Measurements from ENCODE around the gene PPIL4. TPM values are rescaled to one million over a fixed set of nuclear protein-coding genes. Genes with fewer than 3 reads are reported as not detected.
"Not testable (repeated sequence)": the region's sequence is repeated elsewhere in the genome, so short reads cannot be mapped to it uniquely, and the experiment has no call there.

The PPIL4 gene
- polyA plus RNA-seq, 1 donor = 26.8 TPM

- DNase-seq = no peak
Measured at GRCh38 chr6:149482545-149483333, 63.1 kb downstream of the PPIL4 start.

GRCh38 chr6:149480502-149481280 is 65.2 kb downstream of the PPIL4 start:
- DNase-seq = no peak

- no peak for DNase-seq
Measured at GRCh38 chr6:149478631-149479314, 67.1 kb downstream of the PPIL4 start.

GRCh38 chr6:149477544-149477943 is 68.3 kb downstream of the PPIL4 start:
- no peak for DNase-seq

- DNase-seq = no peak
Measured at GRCh38 chr6:149476789-149477455, 68.9 kb downstream of the PPIL4 start.

- no peak for DNase-seq
Measured at GRCh38 chr6:149474108-149474935, 71.5 kb downstream of the PPIL4 start.

- no peak for DNase-seq
Measured at GRCh38 chr6:149473080-149474052, 72.5 kb downstream of the PPIL4 start.

GRCh38 chr6:149472241-149472640 is 73.6 kb downstream of the PPIL4 start:
- no peak for DNase-seq

GRCh38 chr6:149471801-149472200 is 74.0 kb downstream of the PPIL4 start:
- DNase-seq = no peak

- DNase-seq = no peak
Measured at GRCh38 chr6:149470948-149471347, 74.9 kb downstream of the PPIL4 start.

GRCh38 chr6:149468179-149468578 is 77.7 kb downstream of the PPIL4 start:
- no peak for DNase-seq

GRCh38 chr6:149467265-149467664 is 78.6 kb downstream of the PPIL4 start:
- no peak for DNase-seq

GRCh38 chr6:149464411-149464810 is 81.4 kb downstream of the PPIL4 start:
- no peak for DNase-seq

GRCh38 chr6:149463781-149464180 is 82.1 kb downstream of the PPIL4 start:
- DNase-seq = no peak

- DNase-seq = not testable (repeated sequence)
Measured at GRCh38 chr6:149462712-149463111, 83.1 kb downstream of the PPIL4 start.

GRCh38 chr6:149461670-149462069 is 84.2 kb downstream of the PPIL4 start:
- DNase-seq = no peak

GRCh38 chr6:149460249-149460648 is 85.6 kb downstream of the PPIL4 start:
- not testable (repeated sequence) for DNase-seq

GRCh38 chr6:149459761-149460160 is 86.1 kb downstream of the PPIL4 start:
- DNase-seq = no peak

- DNase-seq = no peak
Measured at GRCh38 chr6:149458806-149459205, 87.0 kb downstream of the PPIL4 start.

- no peak for DNase-seq
Measured at GRCh38 chr6:149458196-149458595, 87.6 kb downstream of the PPIL4 start.
